ENCODE results near the gene DEFB132.

DEFB132 gene

GRCh38 chr20:275791-276190 is 18.3 kb downstream of the DEFB132 start:
- no peak for DNase-seq (ENCODE audit: extremely low read depth, low read depth)
- TF ChIP-seq CTCF (IDR thresholded peaks at IDR 0.05; ENCODE audit: low read depth, low read length), result no peak

- TF ChIP-seq CTCF (IDR thresholded peaks at IDR 0.05; ENCODE audit: low read depth, low read length), result no peak
- DNase-seq (ENCODE audit: extremely low read depth, low read depth), result no peak
Observed at GRCh38 chr20:276620-277495, 19.3 kb downstream of the DEFB132 start.

GRCh38 chr20:277496-277781 is 19.9 kb downstream of the DEFB132 start:
- no peak for TF ChIP-seq CTCF (IDR thresholded peaks at IDR 0.05; ENCODE audit: low read depth, low read length)
- no peak for DNase-seq (ENCODE audit: extremely low read depth, low read depth)

GRCh38 chr20:278181-278580 is 20.7 kb downstream of the DEFB132 start:
- no peak for TF ChIP-seq CTCF (IDR thresholded peaks at IDR 0.05; ENCODE audit: low read depth, low read length)
- DNase-seq (ENCODE audit: extremely low read depth, low read depth), result no peak

GRCh38 chr20:278607-279571 is 21.4 kb downstream of the DEFB132 start:
- peak; percentile 0 for TF ChIP-seq CTCF (IDR thresholded peaks at IDR 0.05; ENCODE audit: low read depth, low read length)
- no peak for DNase-seq (ENCODE audit: extremely low read depth, low read depth)

- TF ChIP-seq CTCF (IDR thresholded peaks at IDR 0.05; ENCODE audit: low read depth, low read length), result no peak
- DNase-seq (ENCODE audit: extremely low read depth, low read depth), result no peak
Observed at GRCh38 chr20:284172-284571, 26.6 kb downstream of the DEFB132 start.

GRCh38 chr20:286508-286907 is 29.0 kb downstream of the DEFB132 start:
- no peak for DNase-seq (ENCODE audit: extremely low read depth, low read depth)
- TF ChIP-seq CTCF (IDR thresholded peaks at IDR 0.05; ENCODE audit: low read depth, low read length), result no peak

Measured in AG09319 (cell line).